HepG2 (cell line): Measurements from ENCODE around the gene ATP10D.

Source experiments
- ELF1 ChIP-seq: sonication (generic); formaldehyde crosslinking; IDR thresholded peaks from 2 replicates; pipeline ENCODE4 v1.4.0; 2020; ENCODE audit warnings: missing genetic modification reagents
- MXI1 ChIP-seq: IDR thresholded peaks from 3 replicates; pipeline ENCODE4 v1.6.1; 2012; ENCODE audit warnings: low read depth, low read length, inconsistent platforms, borderline replicate concordance
- MYNN ChIP-seq: sonication (generic); formaldehyde crosslinking; IDR thresholded peaks from 2 replicates; pipeline ENCODE4 v1.4.0; 2020; ENCODE audit warnings: mild to moderate bottlenecking, low read depth, missing genetic modification reagents
- PITX1 ChIP-seq: sonication (generic); formaldehyde crosslinking; IDR thresholded peaks from 2 replicates; pipeline ENCODE4 v1.5.1; 2020; ENCODE audit warnings: mild to moderate bottlenecking, missing genetic modification reagents

DNA sequence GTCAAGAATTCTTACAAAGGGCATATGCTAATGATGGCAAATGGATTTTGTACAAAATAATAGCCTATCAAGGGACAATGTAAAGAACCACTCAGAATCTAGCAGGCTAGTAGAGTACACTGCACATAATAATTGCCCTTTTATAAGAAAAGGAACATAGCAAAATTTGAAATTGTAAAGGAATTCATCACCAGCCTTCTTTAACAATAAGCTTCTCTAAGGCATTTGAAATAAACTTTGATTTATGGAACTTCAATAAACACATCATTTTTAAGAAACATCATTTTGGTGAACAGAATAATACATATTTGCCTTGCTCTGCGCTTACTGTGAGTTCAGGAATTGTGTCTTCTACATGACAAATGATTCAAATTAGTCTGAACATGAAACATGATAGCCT lies 9.7 kb upstream of the ATP10D start:
- TF ChIP-seq MYNN = no peak
- no peak for TF ChIP-seq MXI1
- TF ChIP-seq PITX1 (CRISPR knock-in tag) = no peak
- TF ChIP-seq ELF1 (CRISPR knock-in tag) = no peak
